ENCODE results near the gene LHX3.

DNA sequence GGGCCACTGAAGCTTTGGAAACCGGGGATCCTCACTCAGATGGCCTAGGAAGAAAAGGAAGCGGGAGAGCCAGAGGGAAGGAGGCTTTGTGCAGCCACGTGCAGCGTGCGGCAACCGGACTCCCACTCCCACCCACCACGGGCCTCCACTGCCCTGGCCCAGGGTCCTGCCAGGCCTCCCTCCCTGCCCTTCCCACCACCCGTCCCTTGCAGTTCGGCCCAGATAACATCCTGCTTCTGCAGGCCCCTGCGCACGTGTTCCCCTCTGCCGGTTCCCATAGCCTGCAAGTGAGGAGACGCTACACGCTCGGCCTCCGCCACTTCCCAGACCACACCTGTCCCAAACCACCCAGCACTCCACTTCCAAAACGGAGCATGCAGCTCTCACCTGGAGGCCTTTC lies 4.3 kb upstream of the LHX3 start:
- TF ChIP-seq GABPA (IDR thresholded peaks at IDR 0.05; ENCODE audit: low read depth) (no peak), ZNF274 (IDR thresholded peaks at IDR 0.05; ENCODE audit: insufficient read depth, insufficient read length) (no peak), POU2F2 (IDR thresholded peaks at IDR 0.05; ENCODE audit: borderline replicate concordance, low read depth, low read length) (no peak), CTCF (IDR thresholded peaks at IDR 0.05 in 2 of 3, conservative IDR thresholded peaks at IDR 0.05 in 1 of 3; ENCODE audit: control insufficient read depth in 2 of 3, extremely low read depth in 1 of 3, insufficient read depth in 1 of 3, low read depth in 3 of 3, low read length in 3 of 3) (no peak), NRF1 (conservative IDR thresholded peaks at IDR 0.05; ENCODE audit: low read depth, low read length) (no peak), MXI1 (IDR thresholded peaks at IDR 0.05; ENCODE audit: low read depth, low read length) (no peak)
- TF ChIP-seq, protein P1, sequence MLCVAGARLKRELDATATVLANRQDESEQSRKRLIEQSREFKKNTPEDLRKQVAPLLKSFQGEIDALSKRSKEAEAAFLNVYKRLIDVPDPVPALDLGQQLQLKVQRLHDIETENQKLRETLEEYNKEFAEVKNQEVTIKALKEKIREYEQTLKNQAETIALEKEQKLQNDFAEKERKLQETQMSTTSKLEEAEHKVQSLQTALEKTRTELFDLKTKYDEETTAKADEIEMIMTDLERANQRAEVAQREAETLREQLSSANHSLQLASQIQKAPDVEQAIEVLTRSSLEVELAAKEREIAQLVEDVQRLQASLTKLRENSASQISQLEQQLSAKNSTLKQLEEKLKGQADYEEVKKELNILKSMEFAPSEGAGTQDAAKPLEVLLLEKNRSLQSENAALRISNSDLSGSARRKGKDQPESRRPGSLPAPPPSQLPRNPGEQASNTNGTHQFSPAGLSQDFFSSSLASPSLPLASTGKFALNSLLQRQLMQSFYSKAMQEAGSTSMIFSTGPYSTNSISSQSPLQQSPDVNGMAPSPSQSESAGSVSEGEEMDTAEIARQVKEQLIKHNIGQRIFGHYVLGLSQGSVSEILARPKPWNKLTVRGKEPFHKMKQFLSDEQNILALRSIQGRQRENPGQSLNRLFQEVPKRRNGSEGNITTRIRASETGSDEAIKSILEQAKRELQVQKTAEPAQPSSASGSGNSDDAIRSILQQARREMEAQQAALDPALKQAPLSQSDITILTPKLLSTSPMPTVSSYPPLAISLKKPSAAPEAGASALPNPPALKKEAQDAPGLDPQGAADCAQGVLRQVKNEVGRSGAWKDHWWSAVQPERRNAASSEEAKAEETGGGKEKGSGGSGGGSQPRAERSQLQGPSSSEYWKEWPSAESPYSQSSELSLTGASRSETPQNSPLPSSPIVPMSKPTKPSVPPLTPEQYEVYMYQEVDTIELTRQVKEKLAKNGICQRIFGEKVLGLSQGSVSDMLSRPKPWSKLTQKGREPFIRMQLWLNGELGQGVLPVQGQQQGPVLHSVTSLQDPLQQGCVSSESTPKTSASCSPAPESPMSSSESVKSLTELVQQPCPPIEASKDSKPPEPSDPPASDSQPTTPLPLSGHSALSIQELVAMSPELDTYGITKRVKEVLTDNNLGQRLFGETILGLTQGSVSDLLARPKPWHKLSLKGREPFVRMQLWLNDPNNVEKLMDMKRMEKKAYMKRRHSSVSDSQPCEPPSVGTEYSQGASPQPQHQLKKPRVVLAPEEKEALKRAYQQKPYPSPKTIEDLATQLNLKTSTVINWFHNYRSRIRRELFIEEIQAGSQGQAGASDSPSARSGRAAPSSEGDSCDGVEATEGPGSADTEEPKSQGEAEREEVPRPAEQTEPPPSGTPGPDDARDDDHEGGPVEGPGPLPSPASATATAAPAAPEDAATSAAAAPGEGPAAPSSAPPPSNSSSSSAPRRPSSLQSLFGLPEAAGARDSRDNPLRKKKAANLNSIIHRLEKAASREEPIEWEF (IDR thresholded peaks at IDR 0.05; ENCODE audit: insufficient replicate concordance, low read depth, low read length), result no peak

Data from GM12878 (cell line).